Kidney epithelial cell (primary cell): Measurements from ENCODE around the gene CCBE1. TPM values are rescaled to one million over a fixed set of nuclear protein-coding genes. Genes with fewer than 3 reads are reported as not detected.

Source experiments
- DNase-seq: peaks from one replicate; pipeline ENCODE4 v3.0.0-alpha.2; 2010; ENCODE audit warnings: low read depth
- H3K27me3 ChIP-seq: 2 replicates; pipeline ENCODE4 v1.6.0; 2011; ENCODE audit warnings: low read length; ENCODE audit not compliant: control insufficient read depth, insufficient read depth
- H3K36me3 ChIP-seq: 2 replicates; pipeline ENCODE4 v1.5.1; 2011; ENCODE audit warnings: low read length; ENCODE audit not compliant: control insufficient read depth, insufficient read depth
- H3K4me3 ChIP-seq: 2 replicates; pipeline ENCODE4 v1.5.1; 2011; ENCODE audit warnings: low read depth, mild to moderate bottlenecking, control low read depth, low read length
- CTCF ChIP-seq: IDR thresholded peaks from 2 replicates; pipeline ENCODE4 v1.5.1; 2011; ENCODE audit warnings: mild to moderate bottlenecking, moderate library complexity, low read length, control low read depth, inconsistent platforms; ENCODE audit not compliant: insufficient read depth, poor library complexity, severe bottlenecking
- total RNA-seq: library from RNA; depleted of rRNA; stranded (reverse); fragments of >200 nt; gene quantifications from 2 replicates; pipeline ENCODE4 v1.2.3, GENCODE V29; 2015

Gene CCBE1
- total RNA-seq, 1 donor from 2014 or later, result 1.2 TPM

DNA sequence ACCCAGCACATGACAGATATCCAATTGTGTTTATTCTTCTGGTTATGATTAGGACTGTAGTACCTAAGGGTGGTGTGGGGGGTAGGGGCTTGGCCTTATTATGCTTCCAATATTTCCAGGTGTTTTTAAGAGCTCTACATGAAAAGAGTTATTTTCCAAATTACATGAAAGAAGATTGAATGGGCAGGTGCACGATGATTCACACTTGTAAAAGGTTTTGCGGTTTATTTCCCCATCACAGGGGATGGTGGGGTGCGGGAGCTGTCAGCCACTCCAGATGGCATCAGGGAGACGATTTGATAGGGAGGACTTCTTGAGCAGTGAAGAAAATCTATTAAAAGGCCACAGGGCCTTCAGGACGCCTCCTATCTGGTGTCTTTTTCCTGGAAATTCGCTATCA, 15.1 kb upstream of the CCBE1 start:
- no peak for TF ChIP-seq CTCF
- Histone ChIP-seq H3K36me3 (no peaks in the 10 kb centered on the region), H3K4me3 (no peak overlapping the region), H3K27me3 (no peaks in the 10 kb centered on the region)
- DNase-seq, result no peak

GRCh38 chr18:59708988-59709387, 11.8 kb upstream of the CCBE1 start:
- no peak for TF ChIP-seq CTCF
- Histone ChIP-seq H3K27me3 (no peaks in the 10 kb centered on the region), H3K4me3 (no peak overlapping the region), H3K36me3 (no peaks in the 10 kb centered on the region)
- DNase-seq, result no peak

DNA sequence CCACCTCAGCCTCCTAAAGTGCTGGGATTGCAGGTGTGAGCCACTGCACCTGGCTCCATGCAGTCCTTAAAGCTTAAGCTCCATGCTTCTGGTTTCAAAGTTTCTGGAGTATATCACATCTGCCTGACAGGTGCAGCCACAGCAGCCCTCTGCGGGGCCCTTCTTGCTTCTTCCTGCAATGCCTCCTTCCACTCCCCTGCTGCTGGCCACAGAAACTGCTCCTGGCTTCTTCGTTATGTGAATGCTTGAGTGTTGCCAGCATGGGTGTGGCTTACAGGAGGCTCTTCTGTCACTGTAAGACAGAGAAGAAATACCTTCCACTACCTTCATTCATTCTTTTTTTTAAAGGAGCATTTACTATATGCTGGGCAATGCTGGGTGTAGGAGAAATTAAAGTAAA, 10.1 kb upstream of the CCBE1 start:
- DNase-seq, result no peak
- H3K27me3 ChIP-seq, result no peaks in the 10 kb centered on the region
- no peaks in the 10 kb centered on the region for H3K36me3 ChIP-seq
- no peak for TF ChIP-seq CTCF
- no peak overlapping the region for H3K4me3 ChIP-seq

GRCh38 chr18:59706499-59706898, 9.3 kb upstream of the CCBE1 start:
- H3K36me3 ChIP-seq, result no peaks in the 10 kb centered on the region
- no peaks in the 10 kb centered on the region for H3K27me3 ChIP-seq
- no peak overlapping the region for H3K4me3 ChIP-seq
- no peak for DNase-seq
- TF ChIP-seq CTCF, result no peak

- TF ChIP-seq CTCF, result no peak
- Histone ChIP-seq H3K27me3 (no peaks in the 10 kb centered on the region), H3K4me3 (no peak overlapping the region), H3K36me3 (no peaks in the 10 kb centered on the region)
- no peak for DNase-seq
Measured at GRCh38 chr18:59705145-59705544, 7.9 kb upstream of the CCBE1 start.

GRCh38 chr18:59704146-59704545, 6.9 kb upstream of the CCBE1 start:
- no peaks in the 10 kb centered on the region for H3K27me3 ChIP-seq
- H3K4me3 ChIP-seq, result no peak overlapping the region
- DNase-seq, result no peak
- no peaks in the 10 kb centered on the region for H3K36me3 ChIP-seq
- TF ChIP-seq CTCF, result no peak
